ENCODE results near the gene RHOF. TPM values are rescaled to one million over a fixed set of nuclear protein-coding genes. Genes with fewer than 3 reads are reported as not detected.

RHOF gene
- total RNA-seq, 1 donor from 2014 or later = 31.9 TPM

GRCh38 chr12:121839106-121839992, 45.9 kb upstream of the RHOF start:
- H3K4me2 ChIP-seq (ENCODE audit: low read length) = peak overlapping the region; percentile 96
- peaks cover 9% of the 10 kb centered on the region for H3K4me1 ChIP-seq (ENCODE audit: insufficient read depth, low read length)
- no peaks in the 10 kb centered on the region for H3K9me3 ChIP-seq (ENCODE audit: insufficient read depth, low read depth, low read length)
- no peak overlapping the region for H3K27ac ChIP-seq (ENCODE audit: low read depth, low read length)
- peak overlapping the region; percentile 88 for H3K27ac Mint-ChIP-seq (ENCODE audit: unreplicated experiment)
- H3K36me3 ChIP-seq (ENCODE audit: insufficient read depth, low read length) = no peaks in the 10 kb centered on the region
- no peaks in the 10 kb centered on the region for H3K4me1 Mint-ChIP-seq (ENCODE audit: low read depth, unreplicated experiment)
- no peaks in the 10 kb centered on the region for H3K79me2 ChIP-seq (ENCODE audit: insufficient read depth, low read length)
- peaks cover 4% of the 10 kb centered on the region for H3K27me3 Mint-ChIP-seq (ENCODE audit: low read depth, unreplicated experiment)
- peak; percentile 86 for DNase-seq (ENCODE audit: low read depth)
- TF ChIP-seq, protein P1, sequence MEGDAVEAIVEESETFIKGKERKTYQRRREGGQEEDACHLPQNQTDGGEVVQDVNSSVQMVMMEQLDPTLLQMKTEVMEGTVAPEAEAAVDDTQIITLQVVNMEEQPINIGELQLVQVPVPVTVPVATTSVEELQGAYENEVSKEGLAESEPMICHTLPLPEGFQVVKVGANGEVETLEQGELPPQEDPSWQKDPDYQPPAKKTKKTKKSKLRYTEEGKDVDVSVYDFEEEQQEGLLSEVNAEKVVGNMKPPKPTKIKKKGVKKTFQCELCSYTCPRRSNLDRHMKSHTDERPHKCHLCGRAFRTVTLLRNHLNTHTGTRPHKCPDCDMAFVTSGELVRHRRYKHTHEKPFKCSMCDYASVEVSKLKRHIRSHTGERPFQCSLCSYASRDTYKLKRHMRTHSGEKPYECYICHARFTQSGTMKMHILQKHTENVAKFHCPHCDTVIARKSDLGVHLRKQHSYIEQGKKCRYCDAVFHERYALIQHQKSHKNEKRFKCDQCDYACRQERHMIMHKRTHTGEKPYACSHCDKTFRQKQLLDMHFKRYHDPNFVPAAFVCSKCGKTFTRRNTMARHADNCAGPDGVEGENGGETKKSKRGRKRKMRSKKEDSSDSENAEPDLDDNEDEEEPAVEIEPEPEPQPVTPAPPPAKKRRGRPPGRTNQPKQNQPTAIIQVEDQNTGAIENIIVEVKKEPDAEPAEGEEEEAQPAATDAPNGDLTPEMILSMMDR (IDR thresholded peaks at IDR 0.05; ENCODE audit: insufficient read depth, low read depth, low read length) = no peak
- no peak for FAIRE-seq
- no peaks in the 10 kb centered on the region for H3K27me3 ChIP-seq (ENCODE audit: insufficient read depth, low read length)
- no peaks in the 10 kb centered on the region for H3K9me3 Mint-ChIP-seq (ENCODE audit: unreplicated experiment)
- peak overlapping the region; percentile 70 for H3K9ac ChIP-seq (ENCODE audit: low read length)
- H3K4me3 ChIP-seq (ENCODE audit: insufficient read depth, low read depth, low read length) = peak overlapping the region; percentile 73
- H3K4me3 Mint-ChIP-seq (ENCODE audit: unreplicated experiment) = peak overlapping the region; percentile 94
- H4K20me1 ChIP-seq (ENCODE audit: insufficient read depth, low read length) = no peaks in the 10 kb centered on the region
- H2AFZ ChIP-seq (ENCODE audit: low read depth, low read length) = peak overlapping the region; percentile 96
- no peaks in the 10 kb centered on the region for H3K36me3 Mint-ChIP-seq (ENCODE audit: low read depth, unreplicated experiment)

GRCh38 chr12:121838126-121838525, 44.6 kb upstream of the RHOF start:
- H3K4me2 ChIP-seq (ENCODE audit: low read length) = no peak overlapping the region
- FAIRE-seq (no peak), DNase-seq (ENCODE audit: low read depth) (no peak)
- H2AFZ ChIP-seq (ENCODE audit: low read depth, low read length) = no peak overlapping the region
- H3K9me3 ChIP-seq (ENCODE audit: insufficient read depth, low read depth, low read length) = no peaks in the 10 kb centered on the region
- no peak overlapping the region for H3K9ac ChIP-seq (ENCODE audit: low read length)
- H3K27ac Mint-ChIP-seq (ENCODE audit: unreplicated experiment) = no peak overlapping the region
- no peaks in the 10 kb centered on the region for H3K4me1 Mint-ChIP-seq (ENCODE audit: low read depth, unreplicated experiment)
- H3K4me3 ChIP-seq (ENCODE audit: insufficient read depth, low read depth, low read length) = no peak overlapping the region
- no peak for TF ChIP-seq EZH2 (IDR thresholded peaks at IDR 0.05; ENCODE audit: insufficient read depth, low read length)
- TF ChIP-seq, protein P1 (IDR thresholded peaks at IDR 0.05; ENCODE audit: insufficient read depth, low read depth, low read length) = no peak
- no peaks in the 10 kb centered on the region for H3K36me3 ChIP-seq (ENCODE audit: insufficient read depth, low read length)
- no peaks in the 10 kb centered on the region for H3K9me3 Mint-ChIP-seq (ENCODE audit: unreplicated experiment)
- H3K36me3 Mint-ChIP-seq (ENCODE audit: low read depth, unreplicated experiment) = peaks cover 3% of the 10 kb centered on the region
- no peaks in the 10 kb centered on the region for H3K27me3 ChIP-seq (ENCODE audit: insufficient read depth, low read length)
- no peak overlapping the region for H3K4me3 Mint-ChIP-seq (ENCODE audit: unreplicated experiment)
- no peaks in the 10 kb centered on the region for H4K20me1 ChIP-seq (ENCODE audit: insufficient read depth, low read length)
- no peaks in the 10 kb centered on the region for H3K79me2 ChIP-seq (ENCODE audit: insufficient read depth, low read length)
- H3K27me3 Mint-ChIP-seq (ENCODE audit: low read depth, unreplicated experiment) = peaks cover 3% of the 10 kb centered on the region
- H3K27ac ChIP-seq (ENCODE audit: low read depth, low read length) = no peak overlapping the region
- H3K4me1 ChIP-seq (ENCODE audit: insufficient read depth, low read length) = peaks cover 9% of the 10 kb centered on the region

DNA sequence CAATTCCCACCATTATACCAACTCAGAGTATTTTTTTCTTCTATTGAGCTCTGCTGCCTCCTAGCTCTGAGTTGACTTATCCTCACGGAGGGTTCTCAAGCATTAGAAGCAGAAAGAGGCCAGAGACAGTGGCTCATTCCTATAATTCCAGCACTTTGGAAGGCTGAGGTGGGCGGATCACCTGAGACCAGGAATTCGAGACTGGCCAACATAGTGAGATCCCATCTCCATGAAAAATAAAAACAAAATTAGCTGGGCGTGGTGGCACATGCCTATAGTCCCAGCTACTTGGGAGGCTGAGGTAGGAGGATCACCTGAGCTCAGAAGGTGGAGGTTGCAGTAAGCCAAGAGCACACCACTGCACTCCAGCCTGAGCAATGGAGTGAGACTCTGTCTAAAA, 44.2 kb upstream of the RHOF start:
- no peaks in the 10 kb centered on the region for H3K9me3 ChIP-seq (ENCODE audit: insufficient read depth, low read depth, low read length)
- Mint-ChIP-seq H3K27me3 (ENCODE audit: low read depth, unreplicated experiment) (peaks cover 3% of the 10 kb centered on the region), H3K4me1 (ENCODE audit: low read depth, unreplicated experiment) (no peaks in the 10 kb centered on the region), H3K27ac (ENCODE audit: unreplicated experiment) (no peak overlapping the region), H3K4me3 (ENCODE audit: unreplicated experiment) (no peak overlapping the region), H3K36me3 (ENCODE audit: low read depth, unreplicated experiment) (peaks cover 3% of the 10 kb centered on the region), H3K9me3 (ENCODE audit: unreplicated experiment) (no peaks in the 10 kb centered on the region)
- H3K4me1 ChIP-seq (ENCODE audit: insufficient read depth, low read length) = peaks cover 9% of the 10 kb centered on the region
- H3K36me3 ChIP-seq (ENCODE audit: insufficient read depth, low read length) = no peaks in the 10 kb centered on the region
- DNase-seq (ENCODE audit: low read depth) = no peak
- no peak overlapping the region for H3K4me3 ChIP-seq (ENCODE audit: insufficient read depth, low read depth, low read length)
- FAIRE-seq = no peak
- H3K79me2 ChIP-seq (ENCODE audit: insufficient read depth, low read length) = no peaks in the 10 kb centered on the region
- H2AFZ ChIP-seq (ENCODE audit: low read depth, low read length) = no peak overlapping the region
- H4K20me1 ChIP-seq (ENCODE audit: insufficient read depth, low read length) = no peaks in the 10 kb centered on the region
- H3K9ac ChIP-seq (ENCODE audit: low read length) = no peak overlapping the region
- H3K4me2 ChIP-seq (ENCODE audit: low read length) = no peak overlapping the region
- H3K27ac ChIP-seq (ENCODE audit: low read depth, low read length) = no peak overlapping the region
- TF ChIP-seq EZH2 (IDR thresholded peaks at IDR 0.05; ENCODE audit: insufficient read depth, low read length) = no peak
- TF ChIP-seq, protein P1 (IDR thresholded peaks at IDR 0.05; ENCODE audit: insufficient read depth, low read depth, low read length) = no peak
- no peaks in the 10 kb centered on the region for H3K27me3 ChIP-seq (ENCODE audit: insufficient read depth, low read length)

All from astrocyte (in vitro differentiated cells and primary cell).